ENCODE data around the gene PSMD12. TPM values are rescaled to one million over a fixed set of nuclear protein-coding genes. Genes with fewer than 3 reads are reported as not detected.
A peak's percentile ranks its signal among the peaks of the same experiment; 100 is the strongest.
"Not testable (repeated sequence)": the region's sequence is repeated elsewhere in the genome, so short reads cannot be mapped to it uniquely, and the experiment has no call there.

Gene PSMD12
- total and polyA plus RNA-seq, 7 experiments from 2014 or later: 30.4 to 54.4 (median 37.1) TPM

GRCh38 chr17:67305446-67306235 lies 60.7 kb downstream of the PSMD12 start:
- H3K4me3 ChIP-seq (ENCODE audit: low read length); H3K4me3 Mint-ChIP-seq; H3K4me1 Mint-ChIP-seq; POLR2A ChIA-PET; H3K36me3 ChIP-seq (ENCODE audit: control insufficient read depth in 2 of 3, insufficient read depth in 3 of 3, low read length in 3 of 3); H3K27me3 ChIP-seq (ENCODE audit: control insufficient read depth in 2 of 2, insufficient read depth in 2 of 2, low read length in 2 of 2); intact Hi-C loops (cut with micrococcal nuclease); CTCF ChIA-PET; H3K27ac ChIP-seq (ENCODE audit: low read depth, low read length); H3K9me3 Mint-ChIP-seq; H3K27me3 Mint-ChIP-seq; H3K27ac Mint-ChIP-seq; ATAC-seq; H3K36me3 Mint-ChIP-seq; DNase-seq; H3K9me3 ChIP-seq (ENCODE audit: control insufficient read depth in 2 of 3, low read length in 3 of 3); H3K4me1 ChIP-seq (ENCODE audit: control insufficient read depth in 2 of 2, insufficient read depth in 2 of 2, low read length in 2 of 2): not testable (repeated sequence)

DNA sequence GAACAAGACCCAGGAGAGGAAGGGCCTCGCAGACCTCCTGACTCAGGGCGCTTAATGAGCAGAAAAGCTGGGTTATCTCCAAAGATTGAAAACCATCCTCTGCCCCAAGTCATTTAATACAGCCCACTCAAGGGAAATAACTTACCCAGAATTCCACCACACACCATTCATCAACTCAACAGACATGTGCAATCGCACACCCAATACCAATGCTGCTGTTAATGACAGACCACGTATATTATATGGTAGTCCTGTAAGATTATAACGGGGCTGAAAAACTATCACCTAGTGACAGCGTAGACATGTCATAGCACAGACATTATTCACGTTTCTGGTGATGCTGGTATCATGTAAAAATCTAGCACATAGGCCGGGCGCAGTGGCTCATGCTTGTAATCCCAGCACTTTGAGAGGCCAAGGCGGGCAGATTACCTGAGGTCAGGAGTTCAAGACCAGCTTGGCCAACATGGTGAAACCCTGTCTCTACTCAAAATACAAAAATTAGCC lies 68.9 kb downstream of the PSMD12 start:
- Histone ChIP-seq H3K36me3 (ENCODE audit: control insufficient read depth in 2 of 3, insufficient read depth in 3 of 3, low read length in 3 of 3) (no peaks in the 10 kb centered on the region), H3K9me3 (ENCODE audit: control insufficient read depth in 2 of 3, low read length in 3 of 3) (no peaks in the 10 kb centered on the region), H3K27ac (ENCODE audit: low read depth, low read length) (no peak overlapping the region), H3K27me3 (ENCODE audit: control insufficient read depth in 2 of 2, insufficient read depth in 2 of 2, low read length in 2 of 2) (no peaks in the 10 kb centered on the region), H3K4me1 (ENCODE audit: control insufficient read depth in 2 of 2, insufficient read depth in 2 of 2, low read length in 2 of 2) (peaks cover 0 to 4% of the 10 kb centered on the region in 2 donors), H3K4me3 (ENCODE audit: low read length) (no peak overlapping the region)
- ATAC-seq (no peak), DNase-seq (no peak)
- Mint-ChIP-seq H3K36me3 (no peaks in the 10 kb centered on the region), H3K4me3 (no peak overlapping the region), H3K27ac (no peak overlapping the region), H3K4me1 (peaks cover 0 to 5% (median 0%) of the 10 kb centered on the region in 7 donors), H3K27me3 (no peaks in the 10 kb centered on the region), H3K9me3 (no peaks in the 10 kb centered on the region)
- intact Hi-C loops (cut with micrococcal nuclease): no loop called here
- ChIA-PET POLR2A (no interaction called here), CTCF (no interaction called here)

- Histone ChIP-seq H3K9me3 (ENCODE audit: control insufficient read depth in 2 of 3, low read length in 3 of 3) (no peaks in the 10 kb centered on the region), H3K36me3 (ENCODE audit: control insufficient read depth in 2 of 3, insufficient read depth in 3 of 3, low read length in 3 of 3) (no peaks in the 10 kb centered on the region), H3K4me1 (ENCODE audit: control insufficient read depth in 2 of 2, insufficient read depth in 2 of 2, low read length in 2 of 2) (peaks cover 0 to 4% of the 10 kb centered on the region in 2 donors), H3K27ac (ENCODE audit: low read depth, low read length) (no peak overlapping the region), H3K27me3 (ENCODE audit: control insufficient read depth in 2 of 2, insufficient read depth in 2 of 2, low read length in 2 of 2) (no peaks in the 10 kb centered on the region), H3K4me3 (ENCODE audit: low read length) (no peak overlapping the region)
- no peak for ATAC-seq
- Mint-ChIP-seq H3K36me3 (no peaks in the 10 kb centered on the region), H3K4me3 (no peak overlapping the region), H3K4me1 (peaks cover 0 to 5% (median 0%) of the 10 kb centered on the region in 7 donors), H3K27ac (no peak overlapping the region), H3K9me3 (no peaks in the 10 kb centered on the region), H3K27me3 (no peaks in the 10 kb centered on the region)
- POLR2A ChIA-PET: no interaction called here
- DNase-seq: no peak
- CTCF ChIA-PET: interaction anchor here (0.6 to 0.7 kb wide), 2 partner anchors 260 to 325 kb away, joined by 3 read pairs; no protein-coding TSS in a partner anchor
- intact Hi-C loops (cut with micrococcal nuclease): loop anchor here in 1 of 2 donors (5.0 kb wide), 1 partner anchor 577 kb away; no protein-coding TSS in a partner anchor
Observed at GRCh38 chr17:67294451-67295199, 71.8 kb downstream of the PSMD12 start.

- no peak overlapping the region for H3K4me3 ChIP-seq (ENCODE audit: low read length)
- intact Hi-C loops (cut with micrococcal nuclease): loop anchor here (1.0 to 5.0 kb wide), 3 partner anchors 48 to 576 kb away; partner anchors contain the start of gene HELZ (in 1 of the 2)
- Mint-ChIP-seq H3K36me3 (no peaks in the 10 kb centered on the region), H3K4me3 (peak overlapping the region in 9 of 10 donors; percentile 14 to 68 (median 58)), H3K4me1 (peaks cover 0 to 5% (median 0%) of the 10 kb centered on the region in 7 donors), H3K27ac (peak overlapping the region in 1 of 9 donors; percentile 55), H3K9me3 (no peaks in the 10 kb centered on the region), H3K27me3 (no peaks in the 10 kb centered on the region)
- CTCF ChIA-PET: interaction anchor here (0.6 to 1.2 kb wide), 5 partner anchors 12 to 396 kb away, joined by 3 read pairs; no protein-coding TSS in a partner anchor
- no peaks in the 10 kb centered on the region for H3K27me3 ChIP-seq (ENCODE audit: control insufficient read depth in 2 of 2, insufficient read depth in 2 of 2, low read length in 2 of 2)
- H3K4me1 ChIP-seq (ENCODE audit: control insufficient read depth in 2 of 2, insufficient read depth in 2 of 2, low read length in 2 of 2): peaks cover 0 to 4% of the 10 kb centered on the region in 2 donors
- no peaks in the 10 kb centered on the region for H3K9me3 ChIP-seq (ENCODE audit: control insufficient read depth in 2 of 3, low read length in 3 of 3)
- POLR2A ChIA-PET: no interaction called here
- ATAC-seq (peak; percentile 97), DNase-seq (peak; percentile 26 to 67 (median 61))
- no peaks in the 10 kb centered on the region for H3K36me3 ChIP-seq (ENCODE audit: control insufficient read depth in 2 of 3, insufficient read depth in 3 of 3, low read length in 3 of 3)
- no peak overlapping the region for H3K27ac ChIP-seq (ENCODE audit: low read depth, low read length)
Observed at GRCh38 chr17:67293251-67294203, 72.8 kb downstream of the PSMD12 start.

- H3K36me3 Mint-ChIP-seq: no peaks in the 10 kb centered on the region
- ChIA-PET POLR2A (interaction anchor here (0.7 kb wide), 1 partner anchor 70 kb away, joined by 3 read pairs; no protein-coding TSS in a partner anchor), CTCF (interaction anchor here (1.1 kb wide), 1 partner anchor 8 kb away, joined by 3 read pairs; no protein-coding TSS in a partner anchor)
- no peak overlapping the region for H3K4me3 Mint-ChIP-seq
- DNase-seq (no peak), ATAC-seq (no peak)
- H3K4me1 ChIP-seq (ENCODE audit: control insufficient read depth in 2 of 2, insufficient read depth in 2 of 2, low read length in 2 of 2): peaks cover 0 to 4% of the 10 kb centered on the region in 2 donors
- no peak overlapping the region for H3K4me3 ChIP-seq (ENCODE audit: low read length)
- intact Hi-C loops (cut with micrococcal nuclease): loop anchor here in 1 of 2 donors (5.0 kb wide), 1 partner anchor 574 kb away; no protein-coding TSS in a partner anchor
- H3K27ac Mint-ChIP-seq: no peak overlapping the region
- H3K27me3 ChIP-seq (ENCODE audit: control insufficient read depth in 2 of 2, insufficient read depth in 2 of 2, low read length in 2 of 2): no peaks in the 10 kb centered on the region
- H3K36me3 ChIP-seq (ENCODE audit: control insufficient read depth in 2 of 3, insufficient read depth in 3 of 3, low read length in 3 of 3): no peaks in the 10 kb centered on the region
- no peaks in the 10 kb centered on the region for H3K9me3 Mint-ChIP-seq
- peaks cover 0 to 5% (median 0%) of the 10 kb centered on the region in 7 donors for H3K4me1 Mint-ChIP-seq
- H3K27ac ChIP-seq (ENCODE audit: low read depth, low read length): no peak overlapping the region
- H3K27me3 Mint-ChIP-seq: no peaks in the 10 kb centered on the region
- H3K9me3 ChIP-seq (ENCODE audit: control insufficient read depth in 2 of 3, low read length in 3 of 3): no peaks in the 10 kb centered on the region
Observed at GRCh38 chr17:67290711-67291291, 75.6 kb downstream of the PSMD12 start.

Data from naive thymus-derived CD4-positive, alpha-beta T cell (primary cell).